Esophagus muscularis mucosa (tissue), 3 donors: ENCODE measurements around the gene PPP3CA.

Experiments
- POLR2A ChIP-seq: fragments of 450-650 bp; IDR thresholded peaks from one replicate; pipeline ENCODE4 v1.6.1; 2017; ENCODE audit warnings: antibody characterized with exemption, moderate library complexity, mild to moderate bottlenecking, low read depth
- POLR2AphosphoS5 ChIP-seq, 2 donors: sonication (generic); formaldehyde crosslinking; IDR thresholded peaks; one replicate each; pipeline ENCODE4 v1.6.1; 2017; ENCODE audit warnings: antibody characterized with exemption in 2 of 2
- TF ChIP-seq, protein P1 (sequence below), 3 experiments: fragments of 200-600 bp in 2 of 3; fragments of 450-650 bp in 1 of 3; sonication (generic) in 2 of 3; IDR thresholded peaks; one replicate each; pipeline ENCODE4 v1.5.1; 2017 to 2019; ENCODE audit warnings: antibody characterized with exemption in 3 of 3, mild to moderate bottlenecking in 2 of 3, moderate library complexity in 1 of 3

DNA sequence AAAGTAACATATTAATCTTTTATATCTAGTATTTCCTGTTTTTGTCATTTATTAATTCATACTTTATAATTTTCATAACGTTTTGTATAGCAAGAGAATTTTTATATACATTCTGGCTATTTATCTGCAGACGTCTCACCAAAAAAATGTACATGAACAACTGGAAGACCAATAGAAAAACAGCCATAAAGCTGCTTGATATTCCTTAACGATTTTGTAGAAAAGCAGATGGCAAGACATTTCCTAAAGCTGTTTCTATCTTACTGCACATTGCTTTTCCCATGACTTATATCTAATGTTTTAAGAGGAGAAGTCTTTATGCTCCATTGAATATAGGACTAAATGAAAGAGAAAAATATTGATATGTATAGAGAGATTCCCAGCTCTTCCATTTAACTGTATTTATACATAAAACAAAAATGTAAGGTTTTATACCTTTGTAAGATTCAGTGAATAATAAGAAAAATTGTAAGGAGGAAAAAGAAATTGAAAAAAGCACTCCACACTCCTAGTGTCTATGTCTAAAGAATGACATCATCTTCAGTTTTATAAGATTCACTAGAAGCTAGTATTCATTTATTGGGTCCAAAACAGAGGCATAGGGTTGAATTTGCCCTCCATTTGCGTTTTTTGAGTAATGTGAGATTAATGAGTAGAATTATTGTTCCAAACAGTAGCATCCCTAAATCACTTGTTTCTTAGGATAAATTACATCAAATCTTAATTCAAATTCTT is 248.5 kb downstream of the PPP3CA start:
- TF ChIP-seq, protein P1, sequence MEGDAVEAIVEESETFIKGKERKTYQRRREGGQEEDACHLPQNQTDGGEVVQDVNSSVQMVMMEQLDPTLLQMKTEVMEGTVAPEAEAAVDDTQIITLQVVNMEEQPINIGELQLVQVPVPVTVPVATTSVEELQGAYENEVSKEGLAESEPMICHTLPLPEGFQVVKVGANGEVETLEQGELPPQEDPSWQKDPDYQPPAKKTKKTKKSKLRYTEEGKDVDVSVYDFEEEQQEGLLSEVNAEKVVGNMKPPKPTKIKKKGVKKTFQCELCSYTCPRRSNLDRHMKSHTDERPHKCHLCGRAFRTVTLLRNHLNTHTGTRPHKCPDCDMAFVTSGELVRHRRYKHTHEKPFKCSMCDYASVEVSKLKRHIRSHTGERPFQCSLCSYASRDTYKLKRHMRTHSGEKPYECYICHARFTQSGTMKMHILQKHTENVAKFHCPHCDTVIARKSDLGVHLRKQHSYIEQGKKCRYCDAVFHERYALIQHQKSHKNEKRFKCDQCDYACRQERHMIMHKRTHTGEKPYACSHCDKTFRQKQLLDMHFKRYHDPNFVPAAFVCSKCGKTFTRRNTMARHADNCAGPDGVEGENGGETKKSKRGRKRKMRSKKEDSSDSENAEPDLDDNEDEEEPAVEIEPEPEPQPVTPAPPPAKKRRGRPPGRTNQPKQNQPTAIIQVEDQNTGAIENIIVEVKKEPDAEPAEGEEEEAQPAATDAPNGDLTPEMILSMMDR (IDR thresholded peaks at IDR 0.05) = no peak
- TF ChIP-seq POLR2AphosphoS5 (IDR thresholded peaks at IDR 0.05) = no peak
- no peak for TF ChIP-seq POLR2A
